HepG2 (cell line): ENCODE results near the gene RICTOR.

ENCODE experiments used
- CTCF ChIP-seq: sonication (generic); formaldehyde crosslinking; IDR thresholded peaks from 2 replicates; pipeline ENCODE4 v1.5.0; 2020; ENCODE audit warnings: mild to moderate bottlenecking, missing genetic modification reagents, moderate library complexity
- EP300 ChIP-seq, 3 experiments: sonication (generic) in 1 of 3; formaldehyde crosslinking in 1 of 3; IDR thresholded peaks; 2 replicates each; pipeline versions ENCODE4 v1.5.1 to v1.6.1; 2011 to 2020; ENCODE audit warnings: low read depth in 2 of 3, low read length in 2 of 3, borderline replicate concordance in 1 of 3, improper control_type of control experiment in 1 of 3, mild to moderate bottlenecking in 1 of 3, missing genetic modification reagents in 1 of 3, moderate library complexity in 1 of 3
- MXI1 ChIP-seq: IDR thresholded peaks from 3 replicates; pipeline ENCODE4 v1.6.1; 2012; ENCODE audit warnings: low read depth, low read length, inconsistent platforms, borderline replicate concordance
- POGK ChIP-seq: sonication (generic); formaldehyde crosslinking; conservative IDR thresholded peaks from 2 replicates; pipeline ENCODE4 v1.8.0; 2022; ENCODE audit warnings: mild to moderate bottlenecking, moderate library complexity, missing genetic modification reagents
- POLR2AphosphoS5 ChIP-seq: IDR thresholded peaks from 2 replicates; pipeline ENCODE4 v1.6.1; 2012; ENCODE audit warnings: low read depth, low read length
- RAD51 ChIP-seq: fragments of 450-650 bp; IDR thresholded peaks from 2 replicates; pipeline ENCODE4 v1.6.1; 2016; ENCODE audit warnings: borderline replicate concordance
- SRSF9 ChIP-seq: fragments of 200-400 bp; formaldehyde crosslinking; IDR thresholded peaks from 2 replicates; pipeline ENCODE4 v1.6.1; 2018; ENCODE audit warnings: borderline replicate concordance, mild to moderate bottlenecking, low read depth, low read length; ENCODE audit not compliant: insufficient read depth, poor library complexity, severe bottlenecking
- TBL1XR1 ChIP-seq: fragments of 150-350 bp; IDR thresholded peaks from 2 replicates; pipeline ENCODE4 v1.6.1; 2014; ENCODE audit warnings: borderline replicate concordance, low read length; ENCODE audit not compliant: partially characterized antibody
- ZBTB21 ChIP-seq: sonication (generic); formaldehyde crosslinking; IDR thresholded peaks from 2 replicates; pipeline ENCODE4 v1.4.0; 2020; ENCODE audit warnings: missing genetic modification reagents
- ZFP36L1 ChIP-seq: sonication (generic); formaldehyde crosslinking; IDR thresholded peaks from 2 replicates; pipeline ENCODE4 v1.8.0; 2022; ENCODE audit warnings: mild to moderate bottlenecking, missing genetic modification reagents, moderate library complexity
- ZNF138 ChIP-seq: sonication (generic); formaldehyde crosslinking; IDR thresholded peaks from 2 replicates; pipeline ENCODE4 v1.5.0; 2020; ENCODE audit warnings: mild to moderate bottlenecking, low read depth, missing genetic modification reagents
- ZNF501 ChIP-seq: sonication (generic); formaldehyde crosslinking; IDR thresholded peaks from 2 replicates; pipeline ENCODE4 v1.5.1; 2020; ENCODE audit warnings: mild to moderate bottlenecking, moderate library complexity, missing genetic modification reagents
- ZNF557 ChIP-seq: sonication (generic); formaldehyde crosslinking; IDR thresholded peaks from 2 replicates; pipeline ENCODE4 v1.4.0; 2020; ENCODE audit warnings: missing genetic modification reagents
- ZNF569 ChIP-seq: sonication (generic); formaldehyde crosslinking; IDR thresholded peaks from 2 replicates; pipeline ENCODE4 v1.5.0; 2020; ENCODE audit warnings: mild to moderate bottlenecking, missing genetic modification reagents, moderate library complexity, borderline replicate concordance

DNA sequence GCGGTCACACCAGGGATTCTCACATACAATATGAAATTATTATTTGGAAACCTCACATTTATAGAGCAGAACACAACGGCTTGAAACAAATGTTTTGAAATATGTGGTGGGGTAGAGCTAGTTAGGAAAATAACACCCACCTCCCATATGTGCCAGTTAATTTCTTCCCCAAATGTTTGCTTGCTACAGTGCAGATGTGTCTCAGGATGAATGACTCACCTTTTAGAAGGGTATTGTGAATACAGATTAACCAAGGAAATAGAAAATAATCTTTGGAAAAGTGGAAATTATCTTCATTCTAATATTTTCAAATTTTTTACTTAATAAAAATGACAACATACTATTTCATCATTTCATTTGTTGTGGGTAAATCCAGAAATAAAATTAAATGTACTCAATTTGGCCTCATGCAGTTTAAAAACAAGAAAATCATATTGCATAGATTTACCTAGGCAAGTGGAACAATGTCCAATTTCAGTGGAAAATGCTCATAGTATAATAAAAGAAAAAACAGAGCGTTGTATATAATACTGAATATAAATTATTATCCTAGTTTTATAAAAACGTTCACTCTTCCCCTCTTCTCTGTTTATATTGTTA lies 39.3 kb upstream of the RICTOR start:
- no peak for TF ChIP-seq CTCF (CRISPR knock-in tag)
- no peak for TF ChIP-seq SRSF9
- TF ChIP-seq RAD51 = no peak
- no peak for TF ChIP-seq MXI1
- no peak for TF ChIP-seq TBL1XR1
- TF ChIP-seq ZBTB21 (CRISPR knock-in tag) = no peak
- no peak for TF ChIP-seq POGK (CRISPR knock-in tag)
- no peak for TF ChIP-seq EP300 (IDR thresholded peaks at IDR 0.05; ENCODE audit: low read depth in 2 of 2, low read length in 2 of 2)
- TF ChIP-seq EP300 (CRISPR knock-in tag; IDR thresholded peaks at IDR 0.05; ENCODE audit: borderline replicate concordance) = no peak
- no peak for TF ChIP-seq ZNF569 (CRISPR knock-in tag)
- TF ChIP-seq ZNF501 (CRISPR knock-in tag) = no peak
- TF ChIP-seq ZFP36L1 (CRISPR knock-in tag) = no peak
- no peak for TF ChIP-seq ZNF138 (CRISPR knock-in tag)
- no peak for TF ChIP-seq ZNF557 (CRISPR knock-in tag)
- TF ChIP-seq POLR2AphosphoS5 = no peak
